Measurements from ENCODE around the gene COA6.

The COA6 gene

DNA sequence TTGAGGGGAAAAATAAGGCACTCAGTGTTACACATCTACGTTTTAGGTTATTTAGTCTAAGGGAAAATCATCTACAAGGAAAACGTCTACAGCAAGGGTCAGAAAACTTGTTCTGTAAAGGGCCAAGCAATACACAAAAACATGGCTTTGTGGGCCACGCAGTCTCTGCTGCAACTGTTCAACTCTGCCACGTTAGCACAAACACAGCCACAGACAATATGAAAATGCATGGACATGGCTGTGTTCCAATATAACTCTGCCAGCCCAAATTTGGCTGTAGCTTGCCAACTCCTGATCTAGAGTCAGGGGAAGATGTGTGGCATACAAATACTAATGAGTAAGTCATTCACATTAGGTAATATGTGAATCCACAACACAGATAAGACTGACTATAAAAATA is 40.7 kb downstream of the COA6 start:
- no peak for DNase-seq

- DNase-seq, result no peak
Measured at GRCh38 chr1:234427950-234428646, 54.8 kb downstream of the COA6 start.

DNA sequence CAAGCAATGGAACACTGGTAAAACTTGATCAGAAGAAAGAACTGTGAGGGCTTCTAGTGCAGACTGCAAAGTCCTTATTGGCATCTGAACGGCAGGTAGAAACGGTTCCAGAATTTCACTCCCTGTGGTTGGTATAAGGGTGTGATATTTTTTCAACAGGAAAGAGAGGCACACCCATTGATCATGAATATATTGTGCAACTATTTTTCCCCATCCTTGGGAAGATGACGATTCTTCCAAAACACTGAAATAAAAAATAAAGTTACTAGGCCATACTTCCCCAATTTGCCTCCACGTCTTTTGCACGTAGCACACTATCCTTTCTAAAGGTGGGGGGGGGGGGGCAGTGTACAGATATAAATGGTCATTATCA is 56.2 kb downstream of the COA6 start:
- no peak for DNase-seq

GRCh38 chr1:234430691-234431090 is 57.4 kb downstream of the COA6 start:
- DNase-seq, result no peak

DNA sequence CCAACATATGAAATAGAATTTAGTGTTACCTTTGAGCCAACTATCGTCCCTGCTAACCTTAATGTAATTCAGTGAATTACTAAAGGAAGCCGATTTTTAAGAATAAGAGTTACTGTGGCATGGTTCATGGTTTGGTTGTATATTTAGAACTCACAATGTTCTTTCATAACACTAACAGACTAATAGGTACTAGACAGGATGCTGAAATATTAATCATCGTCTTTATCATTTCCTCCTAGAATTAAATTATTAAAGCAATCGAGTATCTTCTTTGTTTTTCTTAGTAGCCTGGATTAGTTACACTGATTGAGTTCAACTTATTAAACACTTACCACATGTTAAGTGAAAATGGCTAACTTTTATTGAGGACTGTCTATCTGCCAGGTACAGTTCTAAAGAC is 58.0 kb downstream of the COA6 start:
- DNase-seq, result no peak

GRCh38 chr1:234433563-234434285 is 60.5 kb downstream of the COA6 start:
- no peak for DNase-seq
